Measurements from ENCODE around the gene ZBTB37. TPM values are rescaled to one million over a fixed set of nuclear protein-coding genes. Genes with fewer than 3 reads are reported as not detected.

ZBTB37 gene
- total RNA-seq, 1 experiment from 2014 or later, result 8.4 TPM

DNA sequence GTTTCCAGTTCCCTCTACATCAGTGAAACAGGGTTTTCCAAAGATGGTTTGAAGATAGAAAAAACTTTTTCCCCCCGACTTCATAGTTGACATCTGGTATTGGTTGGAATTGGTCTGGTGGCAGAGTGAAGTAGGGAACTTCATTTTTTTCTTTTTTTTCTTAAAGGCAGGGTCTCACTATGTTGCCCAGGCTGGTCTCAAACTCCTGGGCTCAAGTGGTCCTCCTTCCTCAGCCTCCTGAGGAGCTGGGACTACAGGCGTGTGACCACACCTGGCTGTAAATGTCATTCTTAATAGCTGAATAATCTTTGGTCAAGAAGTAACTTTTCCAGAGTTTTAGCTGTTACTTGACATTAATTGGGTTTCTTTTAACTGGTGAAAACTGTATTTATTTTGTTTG is 21.7 kb downstream of the ZBTB37 start:
- no peaks in the 10 kb centered on the region for H3K36me3 Mint-ChIP-seq (ENCODE audit: insufficient read depth, unreplicated experiment)
- Histone ChIP-seq H3K4me3 (ENCODE audit: low read depth, low read length) (no peak overlapping the region), H3K9me3 (no peaks in the 10 kb centered on the region), H3K4me1 (peaks cover 5% of the 10 kb centered on the region; the same call in 1 of the 2 replicates), H3K36me3 (ENCODE audit: control insufficient read depth, insufficient read depth, low read length) (no peaks in the 10 kb centered on the region; the same call in none of the 2 replicates), H3K27me3 (replicated peaks; ENCODE audit: control insufficient read depth, insufficient read depth, low read length) (no peaks in the 10 kb centered on the region)
- no peaks in the 10 kb centered on the region for H3K27me3 Mint-ChIP-seq (ENCODE audit: insufficient read depth, unreplicated experiment)
- TF ChIP-seq, protein P1, sequence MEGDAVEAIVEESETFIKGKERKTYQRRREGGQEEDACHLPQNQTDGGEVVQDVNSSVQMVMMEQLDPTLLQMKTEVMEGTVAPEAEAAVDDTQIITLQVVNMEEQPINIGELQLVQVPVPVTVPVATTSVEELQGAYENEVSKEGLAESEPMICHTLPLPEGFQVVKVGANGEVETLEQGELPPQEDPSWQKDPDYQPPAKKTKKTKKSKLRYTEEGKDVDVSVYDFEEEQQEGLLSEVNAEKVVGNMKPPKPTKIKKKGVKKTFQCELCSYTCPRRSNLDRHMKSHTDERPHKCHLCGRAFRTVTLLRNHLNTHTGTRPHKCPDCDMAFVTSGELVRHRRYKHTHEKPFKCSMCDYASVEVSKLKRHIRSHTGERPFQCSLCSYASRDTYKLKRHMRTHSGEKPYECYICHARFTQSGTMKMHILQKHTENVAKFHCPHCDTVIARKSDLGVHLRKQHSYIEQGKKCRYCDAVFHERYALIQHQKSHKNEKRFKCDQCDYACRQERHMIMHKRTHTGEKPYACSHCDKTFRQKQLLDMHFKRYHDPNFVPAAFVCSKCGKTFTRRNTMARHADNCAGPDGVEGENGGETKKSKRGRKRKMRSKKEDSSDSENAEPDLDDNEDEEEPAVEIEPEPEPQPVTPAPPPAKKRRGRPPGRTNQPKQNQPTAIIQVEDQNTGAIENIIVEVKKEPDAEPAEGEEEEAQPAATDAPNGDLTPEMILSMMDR (IDR thresholded peaks at IDR 0.05; ENCODE audit: insufficient read depth in 1 of 2, low read depth in 1 of 2, low read length in 1 of 2, severe bottlenecking in 1 of 2, unreplicated experiment in 1 of 2), result no peak
- H3K9me3 Mint-ChIP-seq (ENCODE audit: unreplicated experiment), result no peaks in the 10 kb centered on the region
- DNase-seq, result no peak
- CTCF ChIA-PET, result no interaction called here
- no TSS peak for BruUV-seq (replicated peaks)
- peaks cover 8% of the 10 kb centered on the region for H3K4me1 Mint-ChIP-seq (ENCODE audit: low read depth, unreplicated experiment)
- no peak overlapping the region for H3K4me3 Mint-ChIP-seq (ENCODE audit: unreplicated experiment)
- no peak overlapping the region for H3K27ac Mint-ChIP-seq (ENCODE audit: unreplicated experiment)
- intact Hi-C loops (cut with micrococcal nuclease; ENCODE audit: unreplicated experiment), result no loop called here
- POLR2A ChIA-PET, result no interaction called here

DNA sequence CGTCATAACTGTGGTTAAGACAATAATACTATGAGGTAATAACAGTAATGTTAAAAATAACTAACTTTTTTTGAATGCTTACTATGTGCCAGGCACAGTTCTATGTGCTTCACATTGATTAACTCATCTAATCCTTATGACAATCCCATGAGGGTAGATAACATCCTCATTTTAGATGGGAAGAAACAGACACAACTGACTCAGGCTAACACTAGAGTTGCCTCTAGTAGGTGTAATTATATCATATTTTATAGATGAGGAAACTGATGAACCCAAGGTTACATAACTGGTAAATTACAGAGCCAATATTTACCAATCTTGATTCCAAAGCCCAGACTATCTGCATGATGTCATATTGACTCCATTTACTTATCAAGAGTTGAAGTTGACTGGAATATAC is 25.4 kb downstream of the ZBTB37 start:
- ChIA-PET POLR2A (no interaction called here), CTCF (no interaction called here)
- Histone ChIP-seq H3K9me3 (no peaks in the 10 kb centered on the region), H3K27me3 (replicated peaks; ENCODE audit: control insufficient read depth, insufficient read depth, low read length) (no peaks in the 10 kb centered on the region), H3K36me3 (ENCODE audit: control insufficient read depth, insufficient read depth, low read length) (no peaks in the 10 kb centered on the region; the same call in 1 of the 2 replicates), H3K4me3 (ENCODE audit: low read depth, low read length) (no peak overlapping the region), H3K4me1 (no peaks in the 10 kb centered on the region)
- H3K27ac Mint-ChIP-seq (ENCODE audit: unreplicated experiment), result no peak overlapping the region
- no TSS peak for BruUV-seq (replicated peaks)
- H3K27me3 Mint-ChIP-seq (ENCODE audit: insufficient read depth, unreplicated experiment), result no peaks in the 10 kb centered on the region
- no peaks in the 10 kb centered on the region for H3K36me3 Mint-ChIP-seq (ENCODE audit: insufficient read depth, unreplicated experiment)
- DNase-seq, result no peak
- no peak overlapping the region for H3K4me3 Mint-ChIP-seq (ENCODE audit: unreplicated experiment)
- H3K9me3 Mint-ChIP-seq (ENCODE audit: unreplicated experiment), result no peaks in the 10 kb centered on the region
- TF ChIP-seq, protein P1 (IDR thresholded peaks at IDR 0.05; ENCODE audit: insufficient read depth in 1 of 2, low read depth in 1 of 2, low read length in 1 of 2, severe bottlenecking in 1 of 2, unreplicated experiment in 1 of 2), result no peak
- intact Hi-C loops (cut with micrococcal nuclease; ENCODE audit: unreplicated experiment), result no loop called here
- H3K4me1 Mint-ChIP-seq (ENCODE audit: low read depth, unreplicated experiment), result no peaks in the 10 kb centered on the region

- H3K27ac Mint-ChIP-seq (ENCODE audit: unreplicated experiment), result no peak overlapping the region
- H3K4me3 ChIP-seq (ENCODE audit: low read depth, low read length), result no peak overlapping the region
- no peaks in the 10 kb centered on the region for H3K9me3 Mint-ChIP-seq (ENCODE audit: unreplicated experiment)
- DNase-seq, result no peak
- no peaks in the 10 kb centered on the region; the same call in 1 of the 2 replicates for H3K36me3 ChIP-seq (ENCODE audit: control insufficient read depth, insufficient read depth, low read length)
- TF ChIP-seq, protein P1 (IDR thresholded peaks at IDR 0.05; ENCODE audit: insufficient read depth in 1 of 2, low read depth in 1 of 2, low read length in 1 of 2, severe bottlenecking in 1 of 2, unreplicated experiment in 1 of 2), result no peak
- intact Hi-C loops (cut with micrococcal nuclease; ENCODE audit: unreplicated experiment), result no loop called here
- no peaks in the 10 kb centered on the region for H3K27me3 ChIP-seq (replicated peaks; ENCODE audit: control insufficient read depth, insufficient read depth, low read length)
- no peaks in the 10 kb centered on the region for H3K4me1 Mint-ChIP-seq (ENCODE audit: low read depth, unreplicated experiment)
- POLR2A ChIA-PET, result no interaction called here
- no peaks in the 10 kb centered on the region for H3K36me3 Mint-ChIP-seq (ENCODE audit: insufficient read depth, unreplicated experiment)
- no peak overlapping the region for H3K4me3 Mint-ChIP-seq (ENCODE audit: unreplicated experiment)
- H3K9me3 ChIP-seq, result no peaks in the 10 kb centered on the region
- H3K4me1 ChIP-seq, result no peaks in the 10 kb centered on the region
- CTCF ChIA-PET, result no interaction called here
- no TSS peak for BruUV-seq (replicated peaks)
- H3K27me3 Mint-ChIP-seq (ENCODE audit: insufficient read depth, unreplicated experiment), result no peaks in the 10 kb centered on the region
Measured at GRCh38 chr1:173894189-173894588, 26.0 kb downstream of the ZBTB37 start.

Data from Caco-2 (cell line).